ENCODE measurements around the gene OSBPL2. TPM values are rescaled to one million over a fixed set of nuclear protein-coding genes. Genes with fewer than 3 reads are reported as not detected.

OSBPL2 gene
- total RNA-seq, 3 donors from 2014 or later (not counting 1 experiment from before 2014, with no cell fraction given): 77.9 to 112 (median 104) TPM

GRCh38 chr20:62198496-62198895 is 39.8 kb upstream of the OSBPL2 start:
- 95% methylated on average over 17 of the region's 17 CpGs for WGBS (ENCODE audit: insufficient coverage)
- H3K27me3 Mint-ChIP-seq (ENCODE audit: low read depth in 2 of 2): no peaks in the 10 kb centered on the region
- Histone ChIP-seq H3K27ac (ENCODE audit: low read length) (no peak overlapping the region), H3K27me3 (ENCODE audit: control insufficient read depth, insufficient read depth, low read length) (no peaks in the 10 kb centered on the region), H3K36me3 (ENCODE audit: control insufficient read depth, insufficient read depth, low read length) (peaks cover 43% of the 10 kb centered on the region), H3K4me1 (ENCODE audit: control insufficient read depth, insufficient read depth, low read length) (no peaks in the 10 kb centered on the region), H3K9me3 (ENCODE audit: control insufficient read depth, insufficient read depth, low read length) (no peaks in the 10 kb centered on the region), H3K4me3 (ENCODE audit: low read length) (no peak overlapping the region)
- H3K4me1 Mint-ChIP-seq: no peaks in the 10 kb centered on the region
- H3K4me3 Mint-ChIP-seq: no peak overlapping the region
- no peaks in the 10 kb centered on the region for H3K36me3 Mint-ChIP-seq
- no peak for TF ChIP-seq CTCF (IDR thresholded peaks at IDR 0.05)
- no peaks in the 10 kb centered on the region for H3K9me3 Mint-ChIP-seq
- ATAC-seq (no peak), DNase-seq (no peak)
- intact Hi-C loops (cut with micrococcal nuclease): no loop called here
- H3K27ac Mint-ChIP-seq: no peak overlapping the region

- H3K9me3 Mint-ChIP-seq: no peaks in the 10 kb centered on the region
- no peaks in the 10 kb centered on the region for H3K36me3 Mint-ChIP-seq
- Histone ChIP-seq H3K4me3 (ENCODE audit: low read length) (no peak overlapping the region), H3K36me3 (ENCODE audit: control insufficient read depth, insufficient read depth, low read length) (peaks cover 41% of the 10 kb centered on the region), H3K27ac (ENCODE audit: low read length) (no peak overlapping the region), H3K27me3 (ENCODE audit: control insufficient read depth, insufficient read depth, low read length) (no peaks in the 10 kb centered on the region), H3K4me1 (ENCODE audit: control insufficient read depth, insufficient read depth, low read length) (no peaks in the 10 kb centered on the region), H3K9me3 (ENCODE audit: control insufficient read depth, insufficient read depth, low read length) (no peaks in the 10 kb centered on the region)
- intact Hi-C loops (cut with micrococcal nuclease): no loop called here
- no peak overlapping the region for H3K4me3 Mint-ChIP-seq
- DNase-seq: no peak
- H3K27ac Mint-ChIP-seq: no peak overlapping the region
- no peaks in the 10 kb centered on the region for H3K4me1 Mint-ChIP-seq
- WGBS (ENCODE audit: insufficient coverage): 99% methylated on average over 18 of the region's 18 CpGs
- ATAC-seq: no peak
- H3K27me3 Mint-ChIP-seq (ENCODE audit: low read depth in 2 of 2): no peaks in the 10 kb centered on the region
- no peak for TF ChIP-seq CTCF (IDR thresholded peaks at IDR 0.05)
Observed at GRCh38 chr20:62198931-62199330, 39.4 kb upstream of the OSBPL2 start.

GRCh38 chr20:62200491-62201172 is 37.7 kb upstream of the OSBPL2 start:
- no peaks in the 10 kb centered on the region for H3K4me1 ChIP-seq (ENCODE audit: control insufficient read depth, insufficient read depth, low read length)
- no peak overlapping the region for H3K4me3 ChIP-seq (ENCODE audit: low read length)
- 97% methylated on average over 38 of the region's 38 CpGs for WGBS (ENCODE audit: insufficient coverage)
- H3K27me3 ChIP-seq (ENCODE audit: control insufficient read depth, insufficient read depth, low read length): no peaks in the 10 kb centered on the region
- no peak overlapping the region for H3K27ac ChIP-seq (ENCODE audit: low read length)
- Mint-ChIP-seq H3K9me3 (no peaks in the 10 kb centered on the region), H3K36me3 (no peaks in the 10 kb centered on the region), H3K4me3 (no peak overlapping the region), H3K4me1 (no peaks in the 10 kb centered on the region), H3K27ac (no peak overlapping the region), H3K27me3 (ENCODE audit: low read depth in 2 of 2) (no peaks in the 10 kb centered on the region)
- H3K36me3 ChIP-seq (ENCODE audit: control insufficient read depth, insufficient read depth, low read length): peaks cover 37% of the 10 kb centered on the region
- ATAC-seq (no peak), DNase-seq (no peak)
- H3K9me3 ChIP-seq (ENCODE audit: control insufficient read depth, insufficient read depth, low read length): no peaks in the 10 kb centered on the region
- TF ChIP-seq CTCF (IDR thresholded peaks at IDR 0.05): no peak
- intact Hi-C loops (cut with micrococcal nuclease): no loop called here
